A549 (cell line): Measurements from ENCODE around the gene INPP5A. TPM values are rescaled to one million over a fixed set of nuclear protein-coding genes. Genes with fewer than 3 reads are reported as not detected.
A peak's percentile ranks its signal among the peaks of the same experiment; 100 is the strongest.
"Not testable (repeated sequence)": the region's sequence is repeated elsewhere in the genome, so short reads cannot be mapped to it uniquely, and the experiment has no call there.

Experiments used
- ATAC-seq, 2 experiments: fragments of 200-7000 bp in 1 of 2; fragments of >200 bp in 1 of 2; cut with Nextera tagmentation in 1 of 2; cut with Tn5 transposase in 1 of 2; 3 replicates each; pipeline versions ENCODE4 v1.8.0 to v1.9.1; 2018 to 2020; ENCODE audit warnings: mild to moderate bottlenecking in 1 of 2, moderate library complexity in 1 of 2
- CTCF ChIA-PET: fragments of 300-600 bp; sonication (Branson Sonifier 250); formaldehyde crosslinking; extraction: SDS; loops from one replicate; lab custom pipeline; 2021; ENCODE audit warnings: antibody characterized with exemption, inconsistent platforms; lab: Yijun Ruan, JAX
- POLR2A ChIA-PET: fragments of 350-600 bp; formaldehyde crosslinking; extraction: SDS; loops from one replicate; lab custom pipeline; 2021; ENCODE audit warnings: antibody characterized with exemption, inconsistent platforms; lab: Yijun Ruan, JAX
- DNase-seq, 2 experiments: peaks; one replicate each; pipeline versions ENCODE4 v3.0.0 to v3.0.0-alpha.2; 2011 to 2016; ENCODE audit warnings: low read depth in 1 of 2, low spot score in 1 of 2
- FAIRE-seq: peaks from 2 replicates; lab custom pipeline; 2011; peaks lifted over from hg19 to GRCh38; lab: Jason Lieb, UNC
- H3K27ac ChIP-seq, 2 experiments: fragments of >200 bp; sonication (Bioruptor Twin); formaldehyde crosslinking; 3 replicates each; pipeline ENCODE4 v1.5.1; 2016 to 2017
- H3K4me1 ChIP-seq: fragments of >200 bp; sonication (Bioruptor Twin); formaldehyde crosslinking; 3 replicates; pipeline ENCODE4 v1.6.1; 2016
- H3K4me2 ChIP-seq: fragments of >200 bp; sonication (Bioruptor Twin); formaldehyde crosslinking; 3 replicates; pipeline ENCODE4 v1.6.1; 2016
- H3K4me3 ChIP-seq: fragments of >200 bp; sonication (Bioruptor Twin); formaldehyde crosslinking; 3 replicates; pipeline ENCODE4 v1.5.1; 2016
- H3K9me3 ChIP-seq: fragments of >200 bp; sonication (Bioruptor Twin); formaldehyde crosslinking; 3 replicates; pipeline ENCODE4 v1.6.1; 2016
- CBX8 ChIP-seq: fragments of 200-600 bp; sonication (generic); IDR thresholded peaks from 2 replicates; pipeline ENCODE4 v1.6.1; 2016
- CHD4 ChIP-seq: fragments of 200-600 bp; sonication (generic); IDR thresholded peaks from 2 replicates; pipeline ENCODE4 v1.6.1; 2016; ENCODE audit warnings: antibody characterized with exemption, mild to moderate bottlenecking, borderline replicate concordance
- EP300 ChIP-seq, 2 experiments: fragments of >200 bp; sonication (Bioruptor Twin); formaldehyde crosslinking; IDR thresholded peaks; 2 replicates in 1 of 2; 3 replicates in 1 of 2; pipeline ENCODE4 v1.6.1; 2016 to 2017
- ESRRA ChIP-seq: fragments of 150-350 bp; IDR thresholded peaks from 2 replicates; pipeline ENCODE4 v1.6.1; 2014; ENCODE audit warnings: mild to moderate bottlenecking, low read length, borderline replicate concordance
- HDAC2 ChIP-seq: fragments of 200-600 bp; sonication (generic); IDR thresholded peaks from 2 replicates; pipeline ENCODE4 v1.6.1; 2016
- HOXB5 ChIP-seq: fragments of 250-450 bp; sonication (Bioruptor Pico); IDR thresholded peaks from 2 replicates; pipeline ENCODE4 v1.5.0; 2020; ENCODE audit warnings: mild to moderate bottlenecking, moderate library complexity
- JUNB ChIP-seq: fragments of >200 bp; sonication (Bioruptor Twin); formaldehyde crosslinking; IDR thresholded peaks from 2 replicates; pipeline ENCODE4 v1.6.1; 2016
- KDM1A ChIP-seq: fragments of 200-600 bp; sonication (generic); IDR thresholded peaks from 2 replicates; pipeline ENCODE4 v1.6.1; 2016; ENCODE audit warnings: low read depth, mild to moderate bottlenecking
- MAFK ChIP-seq: fragments of 450-650 bp; IDR thresholded peaks from 2 replicates; pipeline ENCODE4 v1.6.1; 2014; ENCODE audit not compliant: partially characterized antibody
- MAZ ChIP-seq: fragments of 150-350 bp; IDR thresholded peaks from 2 replicates; pipeline ENCODE4 v1.6.1; 2014; ENCODE audit warnings: antibody characterized with exemption, low read depth, low read length, borderline replicate concordance
- NR3C1 ChIP-seq: fragments of >200 bp; sonication (Bioruptor Twin); formaldehyde crosslinking; IDR thresholded peaks from 3 replicates; pipeline ENCODE4 v1.6.1; 2017
- PHF8 ChIP-seq: fragments of 200-600 bp; sonication (generic); IDR thresholded peaks from 2 replicates; pipeline ENCODE4 v1.6.1; 2016; ENCODE audit warnings: low read depth, mild to moderate bottlenecking, antibody characterized with exemption, moderate library complexity, borderline replicate concordance
- RCOR1 ChIP-seq: fragments of 150-350 bp; IDR thresholded peaks from 2 replicates; pipeline ENCODE4 v1.6.1; 2014; ENCODE audit warnings: antibody characterized with exemption, low read length, low read depth
- RFX5 ChIP-seq: fragments of 450-650 bp; IDR thresholded peaks from 2 replicates; pipeline ENCODE4 v1.7.1; 2014; ENCODE audit warnings: antibody characterized with exemption, mild to moderate bottlenecking, moderate library complexity
- WGBS: methylation state at CpG from one replicate; pipeline ENCODE4 v1.1.6; 2017; ENCODE audit errors: missing lambda C conversion rate; 5-methylcytosine and 5-hydroxymethylcytosine counted together
- polyA plus RNA-seq, 4 experiments: library from polyadenylated mRNA; depleted of rRNA in 3 of 4; stranded (reverse); fragments of >200 nt; fragmentation: RNase III in 1 of 4; extraction: RNeasy Plus Mini Kit Qiagen cat#74134 plus additional on column Dnase treatment in 1 of 4; gene quantifications; 2 replicates in 3 of 4; 3 replicates in 1 of 4; pipeline ENCODE4 v1.2.3, GENCODE V29; 2011 to 2017
- TF ChIP-seq, protein P1 (sequence below): fragments of 150-350 bp; IDR thresholded peaks from 2 replicates; pipeline ENCODE4 v1.6.1; 2014; ENCODE audit warnings: low read depth, mild to moderate bottlenecking, low read length

INPP5A gene
- polyA plus RNA-seq, 2 of the 4 experiments (the other 2 are of a cell fraction): 13.7 to 15.1 TPM

- FAIRE-seq: no peak
- WGBS: 34% methylated on average over 23 of the region's 31 CpGs
- no peak overlapping the region for H3K27ac ChIP-seq
- no peak overlapping the region for H3K4me3 ChIP-seq
- peaks cover 25% of the 10 kb centered on the region for H3K4me1 ChIP-seq
- CTCF ChIA-PET: interaction anchor here (4.6 kb wide), 1 partner anchor 136 kb away, joined by 41 read pairs; no protein-coding TSS in a partner anchor
- H3K4me2 ChIP-seq: no peak overlapping the region
- no peak for DNase-seq
- POLR2A ChIA-PET: no interaction called here
- H3K9me3 ChIP-seq: no peaks in the 10 kb centered on the region
- 0 out of 6 replicates have a peak, but pooled peaks of 1 of the 2 experiments have one; percentile 3 for ATAC-seq
- TF ChIP-seq PHF8 (no peak), HDAC2 (no peak)
Measured at GRCh38 chr10:132790934-132791829, 253.6 kb downstream of the INPP5A start.

DNA sequence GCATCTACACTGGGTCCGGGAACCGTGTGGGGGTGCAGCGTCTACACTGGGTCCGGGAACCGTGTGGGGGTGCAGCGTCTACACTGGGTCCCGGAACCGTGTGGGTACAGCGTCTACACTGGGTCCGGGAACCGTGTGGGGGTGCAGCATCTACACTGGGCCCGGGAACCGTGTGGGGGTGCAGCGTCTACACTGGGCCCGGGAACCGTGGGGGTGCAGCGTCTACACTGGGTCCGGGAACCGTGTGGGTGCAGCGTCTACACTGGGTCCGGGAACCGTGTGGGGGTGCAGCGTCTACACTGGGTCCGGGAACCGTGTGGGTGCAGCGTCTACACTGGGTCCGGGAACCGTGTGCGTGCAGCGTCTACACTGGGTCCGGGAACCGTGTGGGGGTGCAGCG lies 254.5 kb downstream of the INPP5A start:
- H3K27ac ChIP-seq, DNase-seq, H3K4me2 ChIP-seq, H3K4me3 ChIP-seq, FAIRE-seq, POLR2A ChIA-PET, H3K9me3 ChIP-seq, ATAC-seq: not testable (repeated sequence)
- CTCF ChIA-PET: interaction anchor here (3.5 to 4.6 kb wide), 2 partner anchors 137 kb away, joined by 41 to 56 read pairs; no protein-coding TSS in a partner anchor
- WGBS: 80% methylated on average over 7 of the region's 33 CpGs
- peaks cover 16% of the 10 kb centered on the region for H3K4me1 ChIP-seq

DNA sequence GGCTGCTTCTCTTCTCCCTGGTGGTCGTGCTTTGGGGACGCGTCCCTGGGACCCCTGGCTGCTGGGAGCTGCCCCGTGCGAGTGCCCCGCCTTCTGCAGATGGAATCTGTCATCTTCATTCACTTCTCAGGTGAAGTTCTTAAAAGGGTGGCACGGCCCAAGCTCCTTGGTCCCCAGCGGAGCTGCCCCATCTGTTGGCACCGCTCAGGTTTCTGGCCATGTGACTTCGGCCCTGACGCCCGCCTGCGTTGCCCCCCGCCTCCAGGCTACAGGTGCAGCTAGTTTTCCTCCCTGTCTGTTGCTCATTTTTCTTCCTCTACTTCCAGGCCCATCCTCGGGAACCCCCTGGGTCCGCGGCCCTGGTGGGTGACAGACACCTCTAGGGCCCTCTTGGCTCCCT lies 255.2 kb downstream of the INPP5A start:
- no peak overlapping the region for H3K4me3 ChIP-seq
- TF ChIP-seq HOXB5 (CRISPR knock-in tag) (no peak), ESRRA (no peak), MAFK (no peak), CHD4 (no peak), EP300 (IDR thresholded peaks at IDR 0.05) (no peak), RFX5 (no peak), MAZ (no peak), JUNB (no peak)
- TF ChIP-seq, protein P1, sequence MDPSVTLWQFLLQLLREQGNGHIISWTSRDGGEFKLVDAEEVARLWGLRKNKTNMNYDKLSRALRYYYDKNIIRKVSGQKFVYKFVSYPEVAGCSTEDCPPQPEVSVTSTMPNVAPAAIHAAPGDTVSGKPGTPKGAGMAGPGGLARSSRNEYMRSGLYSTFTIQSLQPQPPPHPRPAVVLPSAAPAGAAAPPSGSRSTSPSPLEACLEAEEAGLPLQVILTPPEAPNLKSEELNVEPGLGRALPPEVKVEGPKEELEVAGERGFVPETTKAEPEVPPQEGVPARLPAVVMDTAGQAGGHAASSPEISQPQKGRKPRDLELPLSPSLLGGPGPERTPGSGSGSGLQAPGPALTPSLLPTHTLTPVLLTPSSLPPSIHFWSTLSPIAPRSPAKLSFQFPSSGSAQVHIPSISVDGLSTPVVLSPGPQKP: no peak
- no peak for FAIRE-seq
- CTCF ChIA-PET: interaction anchor here (1.1 to 3.5 kb wide), 4 partner anchors 15 to 138 kb away, joined by 3 to 56 read pairs (median 10); no protein-coding TSS in a partner anchor
- H3K4me2 ChIP-seq: no peak overlapping the region
- WGBS: 47% methylated on average over 17 of the region's 17 CpGs
- no peak for ATAC-seq
- POLR2A ChIA-PET: no interaction called here
- H3K9me3 ChIP-seq: no peaks in the 10 kb centered on the region
- DNase-seq: no peak
- H3K27ac ChIP-seq: no peak overlapping the region
- peaks cover 9% of the 10 kb centered on the region for H3K4me1 ChIP-seq

GRCh38 chr10:132793213-132793612 lies 255.6 kb downstream of the INPP5A start:
- no peak overlapping the region for H3K4me2 ChIP-seq
- no peak for FAIRE-seq
- no peak overlapping the region for H3K27ac ChIP-seq
- WGBS: 33% methylated on average over 6 of the region's 9 CpGs
- ChIA-PET POLR2A (no interaction called here), CTCF (interaction anchor here (1.1 to 3.5 kb wide), 5 partner anchors 13 to 138 kb away, joined by 3 to 56 read pairs (median 7); no protein-coding TSS in a partner anchor)
- H3K4me3 ChIP-seq: no peak overlapping the region
- DNase-seq: no peak
- peak in 1 of 2 experiments; percentile 25; a peak in 3 of 6 replicates for ATAC-seq
- H3K4me1 ChIP-seq: peaks cover 5% of the 10 kb centered on the region; the same call in 2 of the 3 replicates
- no peaks in the 10 kb centered on the region for H3K9me3 ChIP-seq
- TF ChIP-seq NR3C1 (no peak), HDAC2 (no peak), KDM1A (no peak), MAFK (no peak), CBX8 (no peak), EP300 (IDR thresholded peaks at IDR 0.05) (no peak), RCOR1 (no peak)
